Measurements from ENCODE around the gene ITGB3BP. TPM values are rescaled to one million over a fixed set of nuclear protein-coding genes. Genes with fewer than 3 reads are reported as not detected.

Gene ITGB3BP
- total and polyA plus RNA-seq, 5 donors, result 5.7 to 16.7 (median 7.7) TPM

Other genes starting within 250 kb of the ITGB3BP start
- 1 to 10 TPM in 1 of 4 donors, under 1 TPM in 3; 0.38 to 1.6 (median 0.75) TPM for gene FOXD3, start 200.7 kb downstream of the ITGB3BP start, total RNA-seq
- gene FOXD3, start 200.7 kb downstream of the ITGB3BP start, polyA plus RNA-seq, result 1.0 TPM
- 1 to 10 TPM; 5.0 to 6.2 (median 5.6) TPM for gene ALG6, start 155.6 kb downstream of the ITGB3BP start, total RNA-seq
- gene ALG6, start 155.6 kb downstream of the ITGB3BP start, polyA plus RNA-seq, result 5.4 TPM
- 10 to 100 TPM in 3 of 4 donors, 1 to 10 TPM in 1; 6.4 to 16.7 (median 13.0) TPM for gene EFCAB7, start 300 bp upstream of the ITGB3BP start, total RNA-seq
- 11.0 TPM for gene EFCAB7, start 300 bp upstream of the ITGB3BP start, polyA plus RNA-seq
- 100 to 1,000 TPM; 220 to 255 (median 232) TPM for gene PGM1, start 70.2 kb upstream of the ITGB3BP start, total RNA-seq
- gene PGM1, start 70.2 kb upstream of the ITGB3BP start, polyA plus RNA-seq, result 96.2 TPM